Chondrocyte (in vitro differentiated cells): Measurements from ENCODE around the gene HAGH. TPM values are rescaled to one million over a fixed set of nuclear protein-coding genes. Genes with fewer than 3 reads are reported as not detected.

Source experiments
- DNase-seq: peaks from one replicate; pipeline ENCODE4 v3.0.0; 2021; ENCODE audit warnings: mixed read lengths, low spot score
- H3K27ac Mint-ChIP-seq: one replicate; pipeline ENCODE4 v1.8.0; 2021; ENCODE audit warnings: mild to moderate bottlenecking, moderate library complexity, mixed read lengths; ENCODE audit not compliant: unreplicated experiment
- H3K27me3 Mint-ChIP-seq: 2 replicates; pipeline ENCODE4 v1.8.0; 2021; ENCODE audit warnings: low read depth, mixed read lengths
- H3K36me3 Mint-ChIP-seq: 2 replicates; pipeline ENCODE4 v1.8.0; 2021; ENCODE audit warnings: low read depth, mixed read lengths
- H3K4me1 Mint-ChIP-seq: 2 replicates; pipeline ENCODE4 v1.8.0; 2021; ENCODE audit warnings: low read depth, mild to moderate bottlenecking, mixed read lengths
- H3K4me3 Mint-ChIP-seq: one replicate; pipeline ENCODE4 v1.8.0; 2021; ENCODE audit warnings: mild to moderate bottlenecking, moderate library complexity, mixed read lengths; ENCODE audit not compliant: unreplicated experiment
- H3K9me3 Mint-ChIP-seq: 2 replicates; pipeline ENCODE4 v1.8.0; 2021; ENCODE audit warnings: low read depth, mixed read lengths
- CTCF ChIP-seq: fragments of 200-600 bp; sonication (generic); IDR thresholded peaks from 2 replicates; pipeline ENCODE4 v1.5.0; 2021; ENCODE audit warnings: antibody characterized with exemption, mild to moderate bottlenecking, moderate library complexity
- total RNA-seq: library from RNA; stranded (reverse); gene quantifications from 3 replicates; pipeline ENCODE4 v1.2.1, GENCODE V29; 2021

Gene HAGH
- total RNA-seq, 1 donor from 2014 or later: 55.1 TPM

- DNase-seq: no peak
- Mint-ChIP-seq H3K4me1 (peaks cover 32% of the 10 kb centered on the region), H3K9me3 (no peaks in the 10 kb centered on the region), H3K27me3 (no peaks in the 10 kb centered on the region), H3K4me3 (no peak overlapping the region), H3K36me3 (peaks cover 3% of the 10 kb centered on the region), H3K27ac (peak overlapping the region; percentile 27)
- no peak for TF ChIP-seq CTCF
Measured at GRCh38 chr16:1831186-1832075, 4.8 kb upstream of the HAGH start.

GRCh38 chr16:1830213-1830612 lies 3.6 kb upstream of the HAGH start:
- H3K27ac Mint-ChIP-seq: no peak overlapping the region
- no peak for TF ChIP-seq CTCF
- DNase-seq: no peak
- no peaks in the 10 kb centered on the region for H3K27me3 Mint-ChIP-seq
- H3K9me3 Mint-ChIP-seq: no peaks in the 10 kb centered on the region
- no peak overlapping the region for H3K4me3 Mint-ChIP-seq
- peaks cover 3% of the 10 kb centered on the region for H3K36me3 Mint-ChIP-seq
- peaks cover 38% of the 10 kb centered on the region for H3K4me1 Mint-ChIP-seq

- H3K27ac Mint-ChIP-seq: no peak overlapping the region
- peaks cover 3% of the 10 kb centered on the region for H3K36me3 Mint-ChIP-seq
- H3K4me3 Mint-ChIP-seq: peak overlapping the region; percentile 95
- H3K27me3 Mint-ChIP-seq: no peaks in the 10 kb centered on the region
- H3K4me1 Mint-ChIP-seq: peaks cover 48% of the 10 kb centered on the region
- no peak for TF ChIP-seq CTCF
- DNase-seq: peak; percentile 8
- H3K9me3 Mint-ChIP-seq: no peaks in the 10 kb centered on the region
Measured at GRCh38 chr16:1828645-1829410, 2.2 kb upstream of the HAGH start.

- peak; percentile 10 for TF ChIP-seq CTCF
- Mint-ChIP-seq H3K27me3 (no peaks in the 10 kb centered on the region), H3K27ac (no peak overlapping the region), H3K4me1 (peaks cover 51% of the 10 kb centered on the region), H3K9me3 (no peaks in the 10 kb centered on the region), H3K36me3 (no peaks in the 10 kb centered on the region), H3K4me3 (peak overlapping the region; percentile 68)
- peak; percentile 66 for DNase-seq
Measured at GRCh38 chr16:1825864-1826690, 548 bp downstream of the HAGH start.
